ENCODE results near the gene ADGRV1.
"Not testable (repeated sequence)": the region's sequence is repeated elsewhere in the genome, so short reads cannot be mapped to it uniquely, and the experiment has no call there.

Gene ADGRV1

DNA sequence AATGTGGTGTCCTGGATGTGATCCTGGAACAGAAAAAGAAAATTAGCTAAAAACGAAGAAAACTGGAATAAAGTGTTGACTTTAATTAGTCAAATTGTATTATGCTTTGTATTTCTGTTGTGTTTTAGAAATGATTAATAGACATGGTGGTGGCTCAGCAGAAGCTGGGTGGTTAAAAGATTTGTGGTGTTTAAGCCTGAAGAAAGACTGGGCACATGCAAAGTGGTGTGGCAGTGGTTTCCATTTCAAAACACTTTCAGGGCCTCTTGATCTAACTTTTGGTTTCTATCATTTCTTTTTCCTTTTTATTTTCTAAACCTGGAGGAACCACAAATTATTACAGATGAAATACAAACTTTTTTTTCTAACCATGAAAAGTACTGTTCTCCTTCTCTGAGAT lies 44.1 kb downstream of the ADGRV1 start:
- no peak for DNase-seq

DNA sequence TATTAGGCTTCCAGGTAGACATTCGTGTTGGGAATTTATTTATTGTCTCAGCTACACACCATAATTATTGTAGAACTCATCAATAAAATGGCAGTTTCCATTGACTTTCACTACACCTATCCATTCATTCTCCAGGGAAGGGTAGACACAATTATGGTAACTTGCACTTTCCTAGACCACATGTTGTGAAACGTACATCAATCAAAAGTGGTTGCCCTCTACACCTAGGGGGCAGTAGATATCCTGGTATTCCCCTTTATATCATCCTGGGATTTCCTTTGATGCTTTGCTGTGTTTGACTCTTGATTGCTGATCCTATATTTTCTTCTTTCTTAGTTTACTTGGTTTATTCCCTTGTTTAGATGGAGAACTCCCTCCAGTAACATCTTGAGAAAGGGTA lies 47.9 kb downstream of the ADGRV1 start:
- no peak for DNase-seq

DNA sequence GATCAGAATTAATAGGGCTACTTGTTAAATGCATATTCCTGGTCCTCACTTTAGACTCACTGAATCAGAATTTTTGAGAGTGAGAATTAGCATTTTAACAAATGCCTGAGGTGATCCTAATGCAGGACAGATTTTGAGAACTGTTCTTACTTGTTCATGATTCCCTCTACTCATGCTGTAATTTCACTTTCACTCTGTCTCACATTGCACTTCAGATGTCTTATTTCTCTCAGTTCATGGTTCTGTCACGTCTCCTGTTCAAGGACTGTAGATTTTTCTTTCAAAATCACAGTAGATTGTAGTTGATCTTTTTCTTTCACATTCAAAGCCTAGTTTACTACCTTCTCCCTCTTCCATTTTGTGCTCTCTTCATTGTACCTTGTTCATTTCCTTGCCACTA lies 54.3 kb downstream of the ADGRV1 start:
- no peak for DNase-seq

DNA sequence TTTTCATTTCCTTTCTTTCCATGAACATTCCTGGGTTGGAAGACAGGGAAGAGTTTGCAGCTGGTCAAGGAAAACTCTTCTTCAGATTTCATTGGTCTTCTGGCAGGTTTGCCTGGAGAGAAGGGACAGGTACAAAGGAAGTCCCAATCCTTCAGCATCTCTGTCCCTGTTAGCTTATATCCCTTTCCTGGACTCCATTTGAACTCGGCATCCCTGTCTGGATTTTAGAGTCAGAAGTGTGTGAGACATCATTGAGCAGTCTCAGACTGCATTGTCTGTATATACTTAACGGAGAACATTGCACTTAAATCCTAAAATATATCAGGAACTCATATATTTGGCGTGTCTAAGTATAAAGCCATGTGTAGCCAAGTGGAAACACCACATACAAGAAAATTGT lies 54.9 kb downstream of the ADGRV1 start:
- no peak for DNase-seq

DNA sequence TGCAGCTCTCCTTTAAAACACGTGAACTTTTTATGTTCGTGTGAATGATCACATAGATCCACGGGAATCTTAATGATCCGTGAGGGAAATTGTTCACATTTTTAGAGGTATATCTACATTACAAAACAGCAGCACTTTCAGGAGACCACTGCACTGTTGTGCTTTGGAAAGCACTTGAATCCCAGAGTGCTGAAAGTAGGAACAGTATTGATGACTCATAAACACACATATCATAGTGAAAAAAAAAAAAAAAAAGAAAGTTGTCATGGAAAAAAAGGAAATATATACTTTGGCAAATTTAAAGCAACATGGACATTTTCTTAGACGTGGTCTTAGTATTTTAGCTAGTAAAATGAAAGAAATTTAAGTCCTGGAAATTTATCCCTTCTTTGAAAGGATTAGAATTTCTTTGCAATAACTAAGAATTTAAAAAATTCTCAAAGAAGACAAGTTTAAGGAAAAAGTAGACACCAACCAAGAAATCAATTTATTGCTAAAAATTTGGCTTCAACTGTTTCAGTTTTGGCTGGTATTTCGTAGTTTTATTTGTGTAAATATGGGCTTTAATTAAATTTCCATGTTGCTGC lies 55.4 kb downstream of the ADGRV1 start:
- DNase-seq: no peak

DNA sequence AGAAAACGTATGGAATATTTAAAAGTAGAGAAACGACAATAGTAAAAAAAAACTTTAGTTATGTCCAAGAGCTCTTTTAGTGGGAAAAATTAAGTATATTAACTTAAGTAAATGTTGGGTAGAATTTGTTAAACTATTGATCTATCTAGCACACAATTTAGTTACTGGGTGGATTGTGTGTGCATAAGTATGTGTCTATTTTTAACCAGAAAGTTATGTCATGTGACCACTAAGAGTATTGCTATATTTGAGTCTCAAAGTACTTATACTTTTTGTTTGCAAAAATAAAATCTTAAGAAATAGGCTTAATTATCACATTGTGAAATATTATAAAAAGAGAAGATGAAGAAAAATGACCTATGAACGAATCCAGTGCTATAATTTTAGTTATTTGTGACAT lies 56.8 kb downstream of the ADGRV1 start:
- DNase-seq: no peak

DNA sequence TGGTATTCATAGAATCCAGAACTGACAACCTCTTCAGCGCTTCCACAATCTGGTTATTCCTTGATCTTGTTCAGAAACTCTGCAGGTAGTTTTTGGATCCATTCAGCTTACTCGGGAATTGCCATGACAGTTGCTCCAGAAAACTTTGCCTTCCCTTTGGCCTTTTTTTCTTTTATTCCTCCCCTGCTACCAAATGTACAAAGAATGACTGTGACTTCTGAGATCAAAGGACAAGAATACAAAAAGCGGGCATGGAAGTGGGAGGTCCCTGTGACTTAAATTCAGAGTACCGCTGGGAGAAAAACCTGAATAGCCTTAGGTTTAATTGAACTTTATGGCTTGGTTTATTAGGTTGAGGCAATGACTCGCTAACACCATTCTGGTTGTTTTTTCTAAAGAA lies 59.5 kb downstream of the ADGRV1 start:
- no peak for DNase-seq

DNA sequence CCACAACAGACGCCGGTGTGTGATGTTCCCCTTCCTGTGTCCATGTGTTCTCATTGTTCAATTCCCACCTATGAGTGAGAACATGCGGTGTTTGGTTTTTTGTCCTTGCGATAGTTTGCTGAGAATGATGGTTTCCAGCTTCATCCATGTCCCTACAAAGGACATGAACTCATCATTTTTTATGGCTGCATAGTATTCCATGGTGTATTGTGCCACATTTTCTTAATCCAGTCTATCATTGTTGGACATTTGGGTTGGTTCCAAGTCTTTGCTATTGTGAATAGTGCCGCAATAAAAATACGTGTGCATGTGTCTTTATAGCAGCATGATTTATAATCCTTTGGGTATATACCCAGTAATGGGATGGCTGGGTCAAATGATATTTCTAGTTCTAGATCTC lies 61.2 kb downstream of the ADGRV1 start:
- not testable (repeated sequence) for DNase-seq

DNA sequence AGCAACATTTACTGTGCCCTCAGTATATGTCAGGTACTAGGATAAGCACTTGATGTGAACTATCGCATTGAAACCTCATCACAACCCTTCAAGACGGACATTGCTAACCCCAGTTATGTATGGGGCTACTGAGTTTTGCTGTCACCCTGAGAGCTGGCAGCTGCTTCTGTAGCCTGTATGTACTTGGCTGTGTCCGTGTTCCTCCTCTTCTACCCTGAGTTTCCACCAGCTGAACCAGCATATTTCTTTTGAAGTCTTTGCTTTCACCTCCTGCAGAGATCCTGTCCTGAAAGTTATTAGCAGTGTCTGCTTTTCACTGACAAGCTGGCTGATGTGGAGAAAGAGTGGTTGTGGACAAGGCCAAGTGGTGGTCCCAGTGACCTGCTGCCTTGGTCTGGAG lies 63.3 kb downstream of the ADGRV1 start:
- no peak for DNase-seq

DNA sequence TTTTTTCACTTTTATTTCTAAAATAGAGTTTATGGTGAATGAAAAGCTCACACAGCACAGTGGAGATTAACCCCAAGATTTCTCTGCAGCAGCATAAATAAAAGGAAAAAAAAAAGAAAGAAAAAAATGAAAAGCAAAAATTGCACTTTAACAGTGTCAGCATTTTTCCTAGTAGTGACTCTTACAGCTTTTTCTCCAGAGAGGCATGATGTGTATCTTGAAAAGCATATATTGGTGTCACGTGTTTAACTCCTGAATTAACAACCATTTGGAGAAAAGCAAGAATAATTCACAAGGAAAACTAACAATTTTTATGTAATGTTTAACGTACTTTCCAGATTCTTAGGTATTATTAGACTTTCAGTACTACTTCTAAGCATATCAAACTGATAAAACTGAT lies 67.9 kb downstream of the ADGRV1 start:
- no peak for DNase-seq

DNA sequence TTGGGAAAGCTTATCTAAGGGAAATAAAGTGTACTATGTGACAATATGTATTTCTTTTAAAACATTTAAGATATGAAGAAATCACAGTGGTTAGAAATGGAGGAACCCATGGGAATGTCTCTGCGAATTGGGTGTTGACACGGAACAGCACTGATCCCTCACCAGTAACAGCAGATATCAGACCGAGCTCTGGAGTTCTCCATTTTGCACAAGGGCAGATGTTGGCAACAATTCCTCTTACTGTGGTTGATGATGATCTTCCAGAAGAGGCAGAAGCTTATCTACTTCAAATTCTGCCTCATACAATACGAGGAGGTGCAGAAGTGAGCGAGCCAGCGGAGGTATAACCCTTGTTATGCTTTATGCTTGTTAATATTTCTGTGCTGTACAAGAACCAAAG lies 69.9 kb downstream of the ADGRV1 start:
- DNase-seq: no peak

DNA sequence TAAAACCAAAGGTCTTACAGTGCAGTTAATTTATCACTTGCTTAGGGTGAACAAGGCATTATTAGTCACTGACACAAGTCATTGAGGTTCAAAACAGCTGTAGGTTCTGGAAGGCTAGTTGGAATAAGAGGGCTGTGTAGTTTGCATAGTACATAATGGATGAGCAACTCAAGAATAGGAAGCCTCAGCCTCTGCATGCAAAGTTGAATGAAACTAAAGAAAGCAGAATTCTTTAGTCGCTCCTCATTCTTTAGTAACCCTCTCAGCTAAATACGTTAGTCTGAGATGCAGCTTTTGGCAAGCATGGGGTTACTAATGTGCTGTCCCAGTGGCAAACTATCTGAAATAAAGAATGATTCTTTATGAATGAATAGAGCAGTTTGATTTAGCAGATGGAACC lies 74.2 kb downstream of the ADGRV1 start:
- DNase-seq: no peak

DNA sequence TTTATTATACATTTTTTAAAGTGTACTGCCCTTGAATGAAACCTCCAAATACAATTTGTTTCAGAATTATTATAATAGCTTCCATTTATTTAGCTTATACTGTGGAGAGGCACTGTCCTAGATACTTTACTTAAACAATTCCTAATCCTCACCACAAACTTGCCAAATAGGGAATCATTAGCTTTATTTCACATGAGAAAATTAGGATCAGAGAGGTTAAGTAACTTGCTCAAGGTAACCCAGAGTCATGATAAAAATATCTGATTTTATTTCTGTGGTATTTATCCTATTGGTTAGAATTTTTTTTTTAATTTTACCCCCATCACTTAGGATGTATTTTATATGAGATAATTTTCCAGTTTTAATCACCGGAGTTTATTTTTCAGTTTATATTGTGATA lies 78.4 kb downstream of the ADGRV1 start:
- DNase-seq: no peak

DNA sequence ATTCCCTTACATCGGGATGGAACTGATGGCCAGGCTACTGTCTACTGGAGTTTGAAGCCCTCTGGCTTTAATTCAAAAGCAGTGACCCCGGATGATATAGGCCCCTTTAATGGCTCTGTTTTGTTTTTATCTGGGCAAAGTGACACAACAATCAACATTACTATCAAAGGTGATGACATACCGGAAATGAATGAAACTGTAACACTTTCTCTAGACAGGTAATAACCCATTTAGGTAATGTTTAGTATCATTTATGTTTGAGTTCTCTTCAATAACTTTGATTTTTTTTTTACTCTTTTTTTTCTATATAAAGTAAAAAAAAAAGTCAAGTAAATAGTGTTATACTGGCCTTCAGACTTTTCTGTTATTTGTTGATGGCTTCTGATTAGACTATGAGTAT lies 79.1 kb downstream of the ADGRV1 start:
- DNase-seq: no peak

DNA sequence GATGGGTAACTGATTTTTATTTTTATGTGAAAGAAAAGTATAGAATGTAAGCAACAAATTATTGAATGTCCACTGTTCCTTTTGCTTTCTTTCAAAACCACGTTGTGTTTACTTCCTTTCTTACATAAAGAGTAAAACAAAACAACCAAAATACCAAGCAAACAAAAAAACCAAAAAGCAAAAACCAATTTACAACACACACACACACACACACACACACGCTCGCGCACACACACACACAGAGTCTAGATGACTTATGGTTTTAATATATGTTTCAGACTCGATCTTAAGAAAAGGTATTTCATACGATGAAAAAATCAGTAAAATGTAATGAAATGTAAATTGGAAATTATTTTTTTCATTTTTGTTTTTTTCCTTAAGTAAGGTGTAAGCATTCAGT lies 80.3 kb downstream of the ADGRV1 start:
- no peak for DNase-seq

DNA sequence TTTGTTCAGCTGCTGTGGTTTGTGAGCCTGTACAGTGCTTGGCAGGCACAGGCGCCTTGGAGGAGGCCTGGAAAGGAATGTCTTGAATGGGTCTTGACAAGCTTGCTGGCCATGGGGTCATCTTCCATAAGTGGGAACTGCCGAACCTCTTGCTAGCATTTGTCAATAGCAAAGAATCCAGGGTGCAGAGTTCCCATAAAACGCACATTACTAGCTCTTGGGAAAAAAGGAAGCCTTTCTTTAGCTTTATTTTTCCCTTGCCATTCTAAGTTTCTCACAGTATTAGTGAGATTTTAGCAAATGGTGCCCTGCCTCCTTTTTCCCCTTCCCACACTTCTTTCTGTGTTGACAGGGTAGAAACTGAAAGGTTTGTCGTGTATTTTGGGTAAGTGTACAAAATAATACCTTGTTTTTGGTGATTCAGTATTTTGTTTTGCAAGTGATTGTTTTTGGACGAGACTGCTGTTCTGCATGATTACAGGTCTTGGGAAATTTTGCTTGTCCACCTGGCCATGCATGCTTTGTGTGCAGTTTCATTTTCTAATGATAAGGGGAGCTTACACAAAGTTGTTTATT lies 82.0 kb downstream of the ADGRV1 start:
- DNase-seq: no peak

DNA sequence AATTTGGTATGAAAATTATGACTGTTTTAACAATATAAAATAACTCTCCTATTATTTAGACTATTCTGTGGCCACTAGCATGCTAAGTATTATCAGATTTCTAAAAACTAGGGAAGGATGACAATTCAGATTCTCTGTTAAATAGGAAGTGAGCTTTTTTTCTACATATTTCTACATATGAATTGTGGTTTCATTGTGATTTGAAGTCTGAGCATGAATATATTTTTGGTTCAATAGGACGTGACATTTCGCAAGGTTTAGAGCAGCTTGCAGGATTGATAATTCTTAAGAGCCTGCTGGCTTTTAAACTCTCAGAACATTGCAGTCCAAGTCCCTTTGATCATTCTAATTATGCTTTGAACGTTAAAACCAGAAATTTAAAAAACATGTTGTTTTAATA lies 82.9 kb downstream of the ADGRV1 start:
- DNase-seq: no peak

DNA sequence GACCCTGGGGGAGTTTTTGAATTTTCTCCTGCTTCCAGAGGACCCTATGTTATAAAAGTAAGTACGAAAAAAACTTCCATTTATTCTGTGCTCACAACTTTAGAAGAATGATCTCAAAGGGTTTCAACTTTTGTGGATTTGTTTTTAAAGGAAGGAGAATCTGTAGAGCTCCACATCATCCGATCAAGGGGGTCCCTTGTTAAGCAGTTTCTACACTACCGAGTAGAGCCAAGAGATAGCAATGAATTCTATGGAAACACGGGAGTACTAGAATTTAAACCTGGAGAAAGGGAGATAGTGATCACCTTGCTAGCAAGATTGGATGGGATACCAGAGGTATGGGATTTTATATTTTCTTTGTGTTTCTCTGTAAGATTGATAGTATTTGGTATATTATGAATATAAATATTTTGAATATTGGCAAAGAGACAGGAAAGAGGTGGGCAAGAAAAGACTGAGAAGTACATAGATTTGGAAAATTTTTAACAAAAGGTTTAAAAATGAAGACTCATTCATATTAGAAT lies 84.2 kb downstream of the ADGRV1 start:
- DNase-seq: no peak

DNA sequence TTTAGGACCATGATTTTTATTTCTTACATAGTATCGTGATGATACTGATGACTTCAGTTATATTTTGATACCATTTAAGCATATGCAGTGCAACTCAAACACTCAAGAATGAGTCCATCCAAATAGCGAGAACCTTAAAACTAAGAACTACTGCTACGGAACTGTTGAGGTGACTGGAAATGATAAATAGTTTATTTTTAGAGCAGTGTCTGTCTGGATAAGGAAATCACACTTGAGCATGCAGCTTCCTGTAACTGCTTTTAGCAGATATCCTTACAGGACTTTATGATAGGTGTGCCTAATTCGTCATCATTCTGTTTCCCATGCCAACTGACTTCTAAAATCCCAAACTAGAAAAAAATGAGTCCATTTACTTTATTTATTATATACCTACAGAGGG lies 85.5 kb downstream of the ADGRV1 start:
- DNase-seq: no peak

DNA sequence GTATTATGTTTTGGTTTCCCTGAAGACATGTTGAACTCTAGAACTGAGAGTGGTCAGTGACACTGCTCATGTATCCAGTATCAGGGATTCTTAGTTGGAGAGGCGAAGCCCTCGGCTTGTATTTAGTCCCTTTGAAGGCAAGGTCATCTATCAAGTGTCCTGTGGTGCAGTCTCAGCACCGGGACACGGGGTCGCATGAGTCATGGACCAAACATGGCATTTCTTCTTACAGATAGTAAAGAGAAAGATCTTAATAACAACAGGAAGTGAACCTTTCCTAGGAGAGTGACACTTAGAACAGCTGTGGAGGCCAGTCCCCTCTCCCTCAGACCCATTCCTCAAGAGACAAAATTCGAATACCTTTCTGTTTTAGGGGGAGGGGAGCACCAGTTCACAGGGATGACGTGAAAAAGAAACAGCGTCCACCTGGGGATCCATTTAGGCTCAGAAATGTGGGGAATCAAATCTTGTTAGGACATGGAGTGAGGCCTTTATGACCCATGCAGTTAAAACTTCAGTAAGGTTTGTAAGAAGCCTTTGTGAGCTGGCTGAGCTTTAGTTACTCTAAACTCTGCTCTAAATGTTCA lies 86.5 kb downstream of the ADGRV1 start:
- no peak for DNase-seq

DNA sequence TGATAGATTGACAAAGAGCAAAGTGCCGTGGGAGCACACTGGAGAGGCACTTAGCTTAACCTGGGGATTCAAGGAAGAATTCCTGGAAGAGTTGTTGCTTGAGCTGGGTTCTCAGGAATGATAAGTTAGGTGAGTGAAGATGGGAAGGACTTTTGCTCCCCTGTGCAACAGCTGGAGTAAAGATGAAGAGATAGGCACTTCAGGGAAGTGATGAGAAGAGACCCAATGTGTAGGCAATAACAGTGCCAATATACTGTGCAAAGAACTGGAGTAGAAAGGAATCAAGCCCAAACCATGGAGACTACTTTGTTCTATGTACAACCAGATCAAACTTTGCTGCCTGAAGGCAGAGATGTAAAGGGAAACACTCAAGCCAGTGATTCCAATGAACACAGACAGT lies 92.2 kb downstream of the ADGRV1 start:
- DNase-seq: no peak

DNA sequence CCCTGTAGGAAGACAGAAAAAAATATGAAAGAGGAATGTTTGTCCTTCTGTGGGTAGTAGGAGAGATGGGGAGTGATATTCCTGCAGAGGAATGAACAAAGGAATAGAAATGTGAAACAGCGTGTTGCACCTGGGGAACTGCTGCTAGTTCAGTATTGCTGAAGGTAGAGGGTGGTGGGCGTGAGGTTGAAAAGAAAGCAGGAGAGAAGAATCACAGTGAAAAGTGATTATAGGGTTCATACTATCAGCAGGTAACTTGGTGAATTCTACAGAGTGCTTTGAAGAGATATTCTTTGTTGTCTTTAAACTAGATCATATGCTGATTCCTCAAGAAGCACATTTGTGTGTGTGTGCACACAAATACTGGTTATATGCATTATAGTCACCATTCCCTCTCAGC lies 95.6 kb downstream of the ADGRV1 start:
- no peak for DNase-seq

DNA sequence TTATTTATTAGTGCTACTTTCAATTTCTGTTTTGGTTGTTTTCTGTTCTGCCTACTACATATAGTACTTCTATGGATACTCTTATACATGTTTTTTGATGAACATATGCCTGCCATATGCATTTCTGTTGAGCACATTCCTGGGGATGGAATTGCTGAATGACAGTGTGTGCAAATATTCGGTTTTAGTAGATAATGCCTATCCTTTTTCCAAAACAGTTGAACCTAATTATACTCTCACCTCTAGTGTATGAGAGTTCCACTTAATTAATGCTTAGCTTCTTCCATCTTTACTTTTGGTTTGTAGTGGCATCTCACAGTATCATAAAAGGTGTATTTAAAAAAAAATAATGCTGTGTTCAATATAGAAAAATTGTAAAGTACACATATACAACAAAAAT lies 96.8 kb downstream of the ADGRV1 start:
- no peak for DNase-seq

DNA sequence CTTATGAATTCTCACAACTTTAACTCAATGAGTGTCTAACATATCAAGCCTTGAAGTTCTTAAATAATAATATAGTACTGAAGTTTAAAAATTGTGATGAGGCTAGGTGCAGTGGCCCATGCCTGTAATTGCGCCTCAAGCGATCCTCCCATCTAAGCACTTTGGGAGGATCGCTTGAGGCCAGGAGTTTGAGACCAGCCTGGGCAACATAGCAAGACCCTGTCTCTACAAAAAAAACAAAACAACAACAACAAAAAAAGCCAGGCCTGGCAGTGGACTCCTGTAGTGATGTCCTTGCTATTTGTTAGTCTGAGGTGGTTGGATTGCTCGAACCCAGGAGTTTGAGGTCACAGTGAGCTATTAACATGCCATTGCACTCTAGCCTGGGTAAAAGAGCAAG lies 98.4 kb downstream of the ADGRV1 start:
- DNase-seq: no peak

DNA sequence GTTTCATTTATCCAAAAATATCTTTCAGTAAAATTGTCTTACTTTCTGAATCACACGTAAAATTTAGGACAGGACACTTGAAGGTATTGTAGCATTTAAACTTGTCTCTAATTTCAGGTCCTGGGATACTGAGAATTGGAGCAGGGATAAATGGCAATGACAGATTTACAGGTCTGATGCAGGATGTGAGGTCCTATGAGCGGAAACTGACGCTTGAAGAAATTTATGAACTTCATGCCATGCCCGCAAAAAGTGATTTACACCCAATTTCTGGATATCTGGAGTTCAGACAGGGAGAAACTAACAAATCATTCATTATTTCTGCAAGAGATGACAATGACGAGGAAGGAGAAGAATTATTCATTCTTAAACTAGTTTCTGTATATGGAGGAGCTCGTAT lies 99.2 kb downstream of the ADGRV1 start:
- DNase-seq: no peak
